ENCODE data around the gene PPP2R1B. TPM values are rescaled to one million over a fixed set of nuclear protein-coding genes. Genes with fewer than 3 reads are reported as not detected.

PPP2R1B gene
- total RNA-seq, 1 experiment from 2014 or later, result 105 TPM

GRCh38 chr11:111743700-111744099 is 22.5 kb downstream of the PPP2R1B start:
- no peaks in the 10 kb centered on the region for H3K79me1 ChIP-seq (ENCODE audit: insufficient read depth, low read depth, low read length, poor library complexity, severe bottlenecking)
- no peak overlapping the region for H3K27ac ChIP-seq (ENCODE audit: insufficient read length, low read depth, low read length)
- H3K14ac ChIP-seq (ENCODE audit: insufficient read depth, low read length), result no peak overlapping the region
- no peak overlapping the region for H2BK20ac ChIP-seq (ENCODE audit: low read depth, low read length, poor library complexity, severe bottlenecking)
- no peak overlapping the region for H3K23ac ChIP-seq (ENCODE audit: insufficient read length, low read depth, low read length)
- H4K20me1 ChIP-seq (ENCODE audit: control insufficient read depth, insufficient read depth, insufficient read length), result no peaks in the 10 kb centered on the region
- no peaks in the 10 kb centered on the region for H3K23me2 ChIP-seq (ENCODE audit: insufficient read length, low read depth, low read length, poor library complexity, severe bottlenecking)
- Mint-ChIP-seq H3K9me3 (no peaks in the 10 kb centered on the region), H3K27ac (no peak overlapping the region), H3K4me3 (no peak overlapping the region), H3K27me3 (ENCODE audit: low read depth) (no peaks in the 10 kb centered on the region), H3K4me1 (peaks cover 12% of the 10 kb centered on the region in 2 experiments), H3K36me3 (ENCODE audit: insufficient read depth in 1 of 3, low read depth in 3 of 3) (peaks cover 38 to 72% (median 49%) of the 10 kb centered on the region in 3 experiments; a peak in 6 of 7 replicates)
- H3K56ac ChIP-seq (ENCODE audit: insufficient read length, low read depth, low read length), result no peak overlapping the region
- H3K9me3 ChIP-seq (ENCODE audit: control insufficient read depth, low read depth, low read length), result no peaks in the 10 kb centered on the region
- no peak overlapping the region for H3K18ac ChIP-seq (ENCODE audit: insufficient read length, low read depth, low read length)
- no peak for TF ChIP-seq CTCF (conservative IDR thresholded peaks at IDR 0.05)
- H2AK5ac ChIP-seq (ENCODE audit: insufficient read length, low read length), result no peak overlapping the region
- no peak overlapping the region for H2AFZ ChIP-seq (ENCODE audit: low read length)
- no peak overlapping the region for H4K8ac ChIP-seq (replicated peaks; ENCODE audit: insufficient read length, low read depth, low read length)
- no peaks in the 10 kb centered on the region for H3K79me2 ChIP-seq (ENCODE audit: insufficient read depth, low read length)
- no peak overlapping the region for H4K5ac ChIP-seq (ENCODE audit: insufficient read length, low read depth, low read length)
- no peak overlapping the region for H2BK5ac ChIP-seq (ENCODE audit: insufficient read length, low read length)
- H2BK120ac ChIP-seq (ENCODE audit: low read depth, low read length, poor library complexity, severe bottlenecking), result no peak overlapping the region
- H3K9ac ChIP-seq (ENCODE audit: extremely low read depth, insufficient read length, low read length), result no peak overlapping the region
- no CpG with 5 or more reads among the region's 2 CpGs for WGBS (ENCODE audit: extremely low coverage, insufficient read length, low lambda C conversion rate)
- H3K27me3 ChIP-seq (ENCODE audit: insufficient read depth, low read length), result no peaks in the 10 kb centered on the region
- no peak overlapping the region for H2BK15ac ChIP-seq (ENCODE audit: low read depth, low read length)
- no peak for DNase-seq
- H4K91ac ChIP-seq (ENCODE audit: insufficient read length, low read depth, low read length), result no peak overlapping the region
- H3K4ac ChIP-seq (ENCODE audit: low read depth, low read length), result no peak overlapping the region
- no peaks in the 10 kb centered on the region for H3K4me1 ChIP-seq (ENCODE audit: insufficient read depth, low read length)
- H2BK12ac ChIP-seq (ENCODE audit: insufficient read length, low read depth, low read length), result no peak overlapping the region
- no peak overlapping the region for H3K4me2 ChIP-seq (ENCODE audit: insufficient read depth, insufficient read length, low read length)
- no peak overlapping the region for H3T11ph ChIP-seq (ENCODE audit: low read length)
